CD1c-positive myeloid dendritic cell (primary cell): Measurements from ENCODE around the gene ADAMTSL2.
"Not testable (repeated sequence)": the region's sequence is repeated elsewhere in the genome, so short reads cannot be mapped to it uniquely, and the experiment has no call there.

Experiments used
- DNase-seq: peaks from one replicate; pipeline ENCODE4 v3.0.0-alpha.2; 2016; ENCODE audit errors: extremely low spot score

ADAMTSL2 gene

DNA sequence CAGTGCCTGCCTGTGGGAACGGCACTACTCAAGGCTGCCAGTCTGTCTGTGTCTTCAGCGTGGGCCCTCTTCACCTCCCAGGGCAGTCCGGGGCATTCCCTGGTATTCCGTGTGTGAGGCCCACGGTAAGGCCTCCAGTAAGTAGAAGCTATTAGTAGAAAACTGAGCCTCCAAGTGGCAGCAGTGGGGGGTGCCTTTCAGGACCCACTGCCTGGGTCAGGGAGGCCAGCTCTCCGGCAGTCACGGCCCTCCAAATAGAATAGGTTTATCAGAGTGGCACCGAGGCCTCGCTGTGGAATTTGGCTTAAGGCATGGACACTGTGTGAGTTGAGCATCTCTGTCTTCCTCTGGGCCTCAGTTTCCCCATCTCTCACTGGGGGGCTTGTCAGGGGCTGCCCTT lies 23.1 kb downstream of the ADAMTSL2 start:
- DNase-seq: no peak

DNA sequence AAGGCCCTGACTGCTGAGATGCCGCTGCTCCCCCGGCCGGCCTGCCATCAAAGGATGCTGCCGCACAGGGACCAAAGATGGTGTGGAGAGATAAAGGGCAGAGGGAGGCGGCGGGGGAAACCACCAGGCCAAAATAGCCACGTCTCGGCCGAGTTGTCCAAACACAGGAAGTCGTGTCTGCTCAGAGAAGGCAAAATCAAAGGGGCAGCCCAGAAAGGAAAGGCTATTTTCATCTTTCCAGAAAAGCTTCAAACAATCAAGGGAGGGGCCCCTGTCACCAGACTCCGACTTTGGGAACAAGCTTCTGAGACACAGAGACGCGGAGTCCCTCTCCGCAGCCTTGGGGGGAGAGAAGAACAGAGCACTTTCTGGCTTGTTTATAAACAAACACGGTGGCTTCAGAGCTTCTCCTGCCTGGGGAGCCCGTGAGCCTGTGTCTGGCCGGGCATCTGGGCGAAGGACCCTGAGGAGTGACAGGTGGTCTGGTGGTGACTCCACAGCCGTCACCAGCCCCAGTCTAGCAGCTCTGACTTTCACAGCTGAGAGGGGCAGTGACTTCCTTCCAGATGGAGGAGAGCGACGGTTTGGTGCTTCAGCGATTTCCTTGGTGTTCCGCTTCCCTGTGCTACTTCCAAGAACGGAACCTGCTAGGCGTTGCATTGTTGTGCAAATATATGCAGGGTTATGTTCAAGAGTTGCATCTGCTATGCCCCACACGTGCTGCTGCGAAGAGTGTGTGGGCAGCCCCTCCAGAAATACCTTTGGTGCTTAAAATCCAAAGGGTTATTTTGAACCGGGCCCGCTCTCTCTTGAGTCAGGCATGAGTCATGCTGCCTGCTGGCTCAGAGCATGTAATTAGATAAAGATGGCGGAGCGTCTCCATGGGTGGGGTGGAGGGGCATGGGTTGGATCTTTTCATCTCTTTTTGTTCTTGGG lies 24.0 kb downstream of the ADAMTSL2 start:
- peak; percentile 82 for DNase-seq

DNA sequence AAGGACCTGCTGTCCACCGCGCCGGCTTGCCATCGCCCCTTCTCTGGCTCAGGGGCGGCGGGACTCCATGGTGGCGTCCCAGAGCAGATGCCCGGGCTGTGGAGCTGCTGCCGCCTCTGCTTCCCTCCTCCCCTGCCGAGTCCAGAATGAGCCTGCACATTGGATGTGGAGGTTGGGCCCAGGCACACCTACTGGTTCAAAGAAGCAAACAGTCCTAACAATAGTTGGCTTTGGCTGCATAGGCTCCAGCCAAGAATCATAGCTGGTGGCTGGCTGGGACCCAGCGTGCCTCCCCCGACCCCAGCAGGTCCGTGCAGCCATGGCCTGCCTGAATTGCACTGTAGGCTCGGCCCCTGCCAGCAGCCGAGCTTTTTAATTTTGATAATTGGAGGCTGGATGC lies 25.8 kb downstream of the ADAMTSL2 start:
- no peak for DNase-seq

DNA sequence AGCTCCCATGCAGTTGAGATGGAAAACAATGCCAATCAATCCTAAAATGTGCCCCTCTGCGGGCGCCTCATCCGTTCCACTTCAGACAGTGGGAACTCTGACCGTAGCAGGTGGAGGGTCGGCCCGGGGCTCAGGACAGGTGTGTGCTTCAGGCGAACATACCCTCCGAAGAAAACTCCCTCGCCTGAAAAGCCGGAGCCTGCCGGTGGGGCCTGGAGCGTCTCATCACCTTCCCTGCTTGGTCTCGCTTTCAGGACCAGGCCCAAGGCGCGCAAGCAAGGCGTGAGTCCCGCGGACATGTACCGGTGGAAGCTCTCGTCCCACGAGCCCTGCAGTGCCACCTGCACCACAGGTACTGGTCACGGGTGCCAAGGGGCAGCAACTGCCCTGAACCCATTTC lies 26.4 kb downstream of the ADAMTSL2 start:
- no peak for DNase-seq

DNA sequence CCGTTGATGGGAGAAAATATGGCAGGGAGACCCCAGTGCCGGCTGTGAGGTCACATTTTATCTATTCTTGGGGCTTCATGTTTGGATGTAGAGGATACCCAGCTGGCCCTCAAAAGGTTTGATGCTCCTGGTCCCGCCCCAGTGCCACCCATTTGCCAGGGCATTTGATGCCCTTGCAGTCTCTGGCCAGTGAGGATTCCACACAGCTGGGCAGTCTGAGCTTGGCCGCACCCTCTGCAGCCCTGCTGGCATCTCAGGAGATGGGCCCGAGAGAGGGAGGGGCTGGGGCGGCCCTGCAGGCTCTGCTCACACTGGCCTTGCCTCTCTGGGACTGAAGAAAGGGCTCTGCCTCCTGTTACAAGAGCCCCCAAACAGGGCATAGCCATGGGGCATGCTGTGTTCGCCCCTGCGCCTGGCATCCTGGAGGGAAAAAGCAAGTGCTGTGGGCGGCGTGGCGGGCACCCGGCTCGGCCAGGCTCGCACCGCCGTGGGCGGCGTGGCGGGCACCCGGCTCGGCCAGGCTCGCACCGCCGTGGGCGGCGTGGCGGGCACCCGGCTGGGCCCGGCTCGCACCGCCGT lies 27.6 kb downstream of the ADAMTSL2 start:
- no peak for DNase-seq

DNA sequence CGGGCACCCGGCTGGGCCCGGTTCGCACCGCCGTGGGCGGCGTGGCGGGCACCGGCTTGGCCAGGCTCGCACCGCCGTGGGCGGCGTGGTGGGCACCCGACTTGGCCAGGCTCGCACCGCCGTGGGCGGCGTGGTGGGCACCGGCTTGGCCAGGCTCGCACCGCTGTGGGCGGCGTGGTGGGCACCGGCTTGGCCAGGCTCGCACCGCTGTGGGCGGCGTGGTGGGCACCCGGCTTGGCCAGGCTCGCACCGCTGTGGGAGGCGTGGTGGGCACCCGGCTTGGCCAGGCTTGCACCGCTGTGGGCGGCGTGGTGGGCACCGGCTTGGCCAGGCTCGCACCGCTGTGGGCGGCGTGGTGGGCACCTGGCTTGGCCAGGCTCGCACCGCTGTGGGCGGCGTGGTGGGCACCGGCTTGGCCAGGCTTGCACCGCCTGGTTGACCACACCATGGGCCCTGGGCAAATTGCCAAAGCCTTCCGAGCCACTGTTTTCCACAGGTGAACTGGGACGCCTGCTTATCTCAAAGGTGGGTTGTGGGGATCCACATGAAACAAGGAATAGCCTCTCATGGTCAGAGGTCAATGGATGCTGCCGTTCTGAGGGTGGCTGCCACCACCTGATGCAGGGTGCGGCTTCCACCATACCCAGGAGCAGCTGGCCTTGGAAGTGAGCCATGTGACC lies 28.2 kb downstream of the ADAMTSL2 start:
- no peak for DNase-seq

DNA sequence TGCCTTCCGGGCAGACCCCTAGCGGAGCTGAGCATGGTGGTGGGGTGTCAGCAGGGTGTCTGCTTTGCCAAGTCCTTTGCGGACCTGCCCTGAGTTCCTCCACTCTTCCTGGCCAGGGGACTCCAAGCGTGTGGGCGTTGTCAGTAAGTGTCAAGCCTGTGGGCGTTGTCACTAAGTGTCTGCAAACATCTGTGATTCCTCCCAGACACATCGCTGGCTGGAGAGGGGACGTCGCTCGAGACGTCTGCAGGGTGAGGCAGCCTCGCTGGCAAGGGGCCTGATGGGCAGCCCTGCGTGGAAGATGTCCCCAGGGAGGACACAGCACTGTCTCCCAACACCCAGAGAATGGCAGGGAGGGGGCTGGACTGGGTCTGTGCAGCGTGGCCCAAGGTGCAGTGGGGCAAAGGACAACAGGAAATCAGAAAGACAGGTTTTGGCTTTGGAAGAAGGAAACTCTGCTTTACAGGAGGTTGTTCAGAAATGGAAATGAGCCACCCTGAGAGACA lies 28.8 kb downstream of the ADAMTSL2 start:
- peak; percentile 28 for DNase-seq

DNA sequence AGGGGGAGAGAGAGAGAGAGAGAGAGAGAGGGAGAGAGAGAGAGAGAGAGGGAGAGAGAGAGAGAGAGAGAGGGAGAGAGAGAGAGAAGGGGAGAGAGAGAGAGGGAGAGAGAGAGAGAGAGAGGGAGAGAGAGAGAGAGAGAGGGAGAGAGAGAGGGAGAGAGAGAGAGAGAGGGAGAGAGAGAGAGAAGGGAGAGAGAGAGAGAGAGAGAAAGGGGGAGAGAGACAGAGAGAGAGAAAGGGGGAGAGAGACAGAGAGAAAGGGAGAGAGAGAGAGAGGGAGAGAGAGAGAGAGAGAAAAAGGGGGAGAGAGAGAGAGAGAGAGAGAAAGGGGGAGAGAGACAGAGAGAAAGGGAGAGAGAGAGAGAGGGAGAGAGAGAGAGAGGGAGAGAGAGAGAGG lies 29.3 kb downstream of the ADAMTSL2 start:
- not testable (repeated sequence) for DNase-seq

DNA sequence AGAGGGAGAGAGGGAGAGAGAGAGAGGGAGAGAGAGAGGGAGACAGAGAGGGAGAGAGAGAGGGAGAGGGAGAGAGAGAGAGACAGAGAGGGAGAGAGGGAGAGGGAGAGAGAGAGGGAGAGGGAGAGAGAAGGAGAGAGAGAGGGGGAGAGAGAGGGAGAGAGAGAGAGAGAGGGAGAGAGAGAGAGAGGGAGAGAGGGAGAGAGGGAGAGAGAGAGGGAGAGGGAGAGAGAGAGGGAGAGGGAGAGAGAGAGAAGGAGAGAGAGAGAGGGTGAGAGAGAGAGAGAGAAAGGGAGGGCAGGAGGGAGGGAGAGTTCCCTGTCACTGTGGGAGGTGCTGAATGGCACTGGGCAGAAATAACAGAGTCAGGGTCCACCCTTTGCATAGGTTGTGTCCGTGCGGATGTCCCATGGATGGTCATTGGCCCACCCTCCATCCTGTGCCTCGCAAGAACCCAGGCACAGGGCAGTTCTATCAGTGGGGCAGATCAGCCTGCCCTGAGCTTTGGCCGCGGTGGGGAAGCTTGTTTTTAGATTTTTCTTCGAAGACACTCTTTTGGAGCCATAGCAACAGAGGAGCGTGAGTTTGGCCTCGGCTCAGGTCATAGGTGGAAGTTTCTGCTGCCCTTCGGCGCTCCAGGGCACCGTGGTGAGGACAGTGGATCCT lies 30.1 kb downstream of the ADAMTSL2 start:
- DNase-seq: no peak

DNA sequence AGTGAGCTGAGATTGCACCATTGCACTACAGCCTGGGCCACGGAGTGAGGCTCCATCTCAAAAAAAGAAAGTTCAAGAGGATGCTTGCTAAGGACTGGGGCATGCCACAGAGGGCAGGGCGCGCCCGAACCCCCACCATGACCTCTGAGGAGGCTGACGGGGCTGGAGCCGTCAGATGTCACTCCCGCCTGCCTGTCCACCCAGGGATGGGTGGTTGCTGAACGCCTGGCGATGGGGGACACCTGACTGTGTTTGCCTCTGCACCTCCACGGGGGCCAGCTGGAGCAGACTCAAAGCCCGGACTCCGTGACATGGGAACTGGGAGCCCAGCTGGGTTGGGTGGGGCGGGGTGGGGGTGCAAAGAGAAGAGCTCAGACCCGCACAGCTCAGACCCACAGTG lies 31.9 kb downstream of the ADAMTSL2 start:
- no peak for DNase-seq

DNA sequence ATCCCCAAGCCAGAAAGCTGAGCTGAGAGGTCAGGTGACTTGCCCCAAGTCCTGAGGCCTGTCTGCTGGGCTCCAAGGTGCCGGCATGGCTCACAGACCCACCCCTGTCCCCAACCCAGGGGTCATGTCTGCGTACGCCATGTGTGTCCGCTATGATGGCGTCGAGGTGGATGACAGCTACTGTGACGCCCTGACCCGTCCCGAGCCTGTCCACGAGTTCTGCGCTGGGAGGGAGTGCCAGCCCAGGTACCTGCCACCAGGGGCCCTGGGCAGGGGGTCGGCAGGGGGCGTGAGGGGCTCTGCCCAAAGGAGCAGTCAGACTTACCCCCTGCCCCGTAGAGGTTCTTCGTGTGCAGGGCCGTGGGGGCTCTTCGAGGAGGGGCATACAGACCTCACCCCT lies 32.3 kb downstream of the ADAMTSL2 start:
- no peak for DNase-seq

DNA sequence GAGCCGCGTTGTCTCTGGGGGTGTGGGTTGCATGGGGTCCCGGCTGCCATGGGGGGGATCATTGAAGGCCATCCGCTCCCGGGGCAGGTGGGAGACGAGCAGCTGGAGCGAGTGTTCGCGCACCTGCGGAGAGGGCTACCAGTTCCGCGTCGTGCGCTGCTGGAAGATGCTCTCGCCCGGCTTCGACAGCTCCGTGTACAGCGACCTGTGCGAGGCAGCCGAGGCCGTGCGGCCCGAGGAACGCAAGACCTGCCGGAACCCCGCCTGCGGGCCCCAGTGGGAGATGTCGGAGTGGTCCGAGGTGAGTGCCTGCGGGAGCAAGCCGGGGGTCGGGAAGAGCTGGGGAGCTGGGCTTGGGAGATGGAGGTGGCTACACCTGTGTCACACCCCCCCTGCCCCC lies 33.7 kb downstream of the ADAMTSL2 start:
- no peak for DNase-seq

DNA sequence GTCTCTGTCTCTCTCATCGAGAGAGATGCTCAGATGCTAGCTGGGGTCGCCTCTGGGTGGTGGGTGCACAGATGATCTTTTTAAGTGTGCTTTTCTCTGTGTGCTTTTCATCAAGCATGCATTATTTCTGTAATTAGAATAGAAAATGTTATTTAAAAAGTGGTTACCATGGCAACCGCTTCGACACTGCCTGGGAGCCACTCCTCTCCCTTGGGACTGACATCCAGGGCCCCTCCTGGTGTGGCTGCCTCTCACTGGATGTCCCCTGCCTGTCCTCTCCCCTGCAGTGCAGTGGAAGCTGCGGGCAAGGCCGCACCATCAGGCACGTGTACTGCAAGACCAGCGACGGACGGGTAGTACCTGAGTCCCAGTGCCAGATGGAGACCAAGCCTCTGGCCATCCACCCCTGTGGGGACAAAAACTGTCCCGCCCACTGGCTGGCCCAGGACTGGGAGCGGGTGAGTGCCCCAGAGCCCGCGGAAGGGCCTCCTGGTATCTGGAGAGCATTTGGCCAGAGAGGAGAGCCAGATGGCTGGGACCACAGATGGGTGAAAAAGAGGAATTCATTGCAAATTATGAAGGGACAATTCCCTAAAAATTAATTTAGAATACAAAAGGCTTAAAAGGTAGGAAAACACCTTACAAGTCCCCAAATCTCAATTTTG lies 34.7 kb downstream of the ADAMTSL2 start:
- no peak for DNase-seq

DNA sequence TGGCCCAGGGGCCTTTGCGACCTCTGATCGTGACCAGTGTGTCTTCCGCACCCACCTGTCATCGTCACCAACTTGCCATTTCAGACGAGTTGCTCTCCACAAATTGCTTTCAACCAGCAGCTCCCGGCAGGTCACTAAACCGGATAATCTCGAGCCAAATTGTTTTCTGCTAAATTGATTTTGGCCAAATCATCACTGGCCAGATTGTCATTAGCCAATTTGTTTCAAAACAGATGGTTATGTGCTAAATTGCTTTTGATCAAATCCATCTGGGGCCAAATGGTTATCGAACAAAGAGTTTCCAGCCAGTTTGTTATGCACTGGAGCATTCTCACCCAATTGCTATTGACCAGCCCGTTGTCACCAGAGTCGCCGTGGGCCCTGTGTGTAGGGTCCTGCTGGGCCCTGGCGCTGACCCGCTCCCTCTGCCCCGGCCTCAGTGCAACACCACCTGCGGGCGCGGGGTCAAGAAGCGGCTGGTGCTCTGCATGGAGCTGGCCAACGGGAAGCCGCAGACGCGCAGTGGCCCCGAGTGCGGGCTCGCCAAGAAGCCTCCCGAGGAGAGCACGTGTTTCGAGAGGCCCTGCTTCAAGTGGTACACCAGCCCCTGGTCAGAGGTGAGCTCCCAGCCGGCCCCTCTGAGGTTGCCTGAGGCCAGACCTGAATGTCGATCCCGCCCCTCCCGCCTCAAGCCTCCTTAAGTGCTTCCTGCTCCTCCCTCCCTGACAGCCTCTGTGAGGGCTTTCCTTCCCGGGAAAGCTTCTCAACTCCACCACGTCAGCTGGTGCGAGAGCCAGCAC lies 35.6 kb downstream of the ADAMTSL2 start:
- DNase-seq: no peak

DNA sequence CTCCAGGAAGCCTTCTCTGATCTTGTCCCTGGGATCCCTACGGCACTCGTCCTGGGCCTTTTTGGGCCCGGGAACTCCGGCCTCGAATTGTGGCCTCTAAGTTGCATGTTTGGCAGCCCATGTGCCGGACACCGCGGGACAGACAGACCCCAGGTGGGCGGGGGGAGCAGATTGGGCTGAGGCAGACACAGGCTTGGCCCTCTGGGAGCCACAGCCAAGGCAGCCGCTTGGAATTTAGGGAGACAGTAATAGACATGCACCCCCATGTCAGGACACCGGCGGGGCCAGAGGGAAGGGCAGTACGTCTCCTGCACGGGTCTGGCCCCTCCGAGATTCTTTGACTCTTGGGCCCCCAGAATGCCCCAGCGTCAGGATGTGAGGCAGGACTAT lies 36.2 kb downstream of the ADAMTSL2 start:
- DNase-seq: no peak

DNA sequence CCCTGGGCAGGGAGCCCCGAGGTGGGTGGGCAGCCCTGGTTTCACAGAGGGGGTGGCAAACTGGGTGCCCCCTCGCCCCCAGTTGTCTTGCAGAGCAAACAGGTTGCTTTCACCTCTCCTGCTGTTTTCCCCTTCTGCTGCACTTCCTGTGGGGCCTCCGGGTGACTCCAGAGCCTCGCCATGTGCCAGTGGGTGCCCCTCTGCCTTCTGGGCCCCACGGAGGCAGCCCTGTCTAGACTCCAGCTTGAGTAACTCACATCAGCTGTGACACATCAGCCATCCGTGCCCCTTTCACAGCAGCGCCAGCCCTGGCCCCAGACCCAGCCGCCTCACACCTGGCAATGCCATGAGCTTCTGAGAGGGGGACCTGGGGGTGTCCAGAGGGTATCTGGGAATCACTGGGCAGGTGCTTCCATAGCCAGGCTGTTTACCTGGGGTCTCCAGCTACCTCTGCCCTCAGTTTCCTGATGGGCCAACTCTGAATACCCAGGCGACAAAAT lies 36.9 kb downstream of the ADAMTSL2 start:
- no peak for DNase-seq

DNA sequence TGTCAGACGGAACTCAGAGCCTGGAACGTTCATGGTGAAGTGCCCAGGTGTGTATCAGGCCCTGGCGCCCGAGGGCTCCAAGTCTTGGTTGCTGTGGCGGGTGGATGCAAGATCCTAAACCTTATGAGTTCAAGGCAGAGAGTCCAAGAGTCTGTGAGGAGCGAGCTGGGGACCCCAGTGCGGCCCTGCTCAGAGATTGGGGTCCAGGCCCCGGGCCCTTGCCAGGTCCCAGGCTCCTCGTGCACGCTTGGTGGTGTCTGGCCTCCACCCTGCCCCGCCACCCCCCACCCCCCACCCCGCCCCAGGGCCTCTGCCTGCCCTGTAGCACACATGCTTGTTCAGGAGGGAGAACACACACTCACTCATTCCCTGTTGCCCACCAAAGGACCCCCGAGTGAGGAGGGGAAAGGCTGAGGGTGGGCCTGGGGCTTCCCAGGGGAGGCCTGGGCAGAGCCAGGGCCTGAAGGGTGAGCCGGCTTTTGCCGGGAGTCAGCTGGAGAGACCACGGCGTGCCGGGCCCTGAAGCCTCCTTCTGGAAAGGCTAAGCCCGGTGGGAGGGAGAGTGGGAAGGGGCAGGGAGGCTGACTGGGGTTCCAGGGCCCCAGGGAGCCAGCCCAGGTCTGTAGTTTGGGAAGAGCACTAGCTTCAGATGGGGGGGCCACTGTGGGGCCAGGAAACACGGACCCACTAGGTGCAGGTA lies 37.5 kb downstream of the ADAMTSL2 start:
- no peak for DNase-seq

DNA sequence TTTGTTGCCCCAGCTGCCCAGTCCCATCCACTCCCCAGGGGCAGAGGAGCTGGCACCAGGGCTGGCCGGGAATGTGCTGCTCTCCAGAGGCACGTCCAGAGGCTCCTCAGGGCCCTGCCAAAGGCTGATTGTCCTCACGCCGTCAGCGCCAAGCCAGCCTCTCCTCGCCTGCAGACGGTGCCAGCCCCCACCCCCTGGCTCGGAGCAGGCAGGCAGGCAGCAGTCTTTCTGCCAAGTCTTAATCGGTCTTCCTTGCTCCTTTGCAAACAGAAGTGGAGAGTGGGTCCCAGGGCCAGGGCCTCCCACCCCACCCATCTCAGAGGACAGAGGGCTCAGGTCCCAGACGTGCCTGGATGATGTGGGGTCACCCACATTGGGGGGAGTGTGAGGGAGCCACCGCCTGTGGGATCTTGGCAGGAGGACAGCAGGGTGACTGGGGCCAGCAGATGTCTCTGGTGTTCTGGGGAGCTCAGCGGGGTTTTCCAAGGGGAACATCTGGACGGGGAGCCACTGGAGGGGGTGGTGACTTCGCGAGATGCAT lies 38.4 kb downstream of the ADAMTSL2 start:
- DNase-seq: no peak

DNA sequence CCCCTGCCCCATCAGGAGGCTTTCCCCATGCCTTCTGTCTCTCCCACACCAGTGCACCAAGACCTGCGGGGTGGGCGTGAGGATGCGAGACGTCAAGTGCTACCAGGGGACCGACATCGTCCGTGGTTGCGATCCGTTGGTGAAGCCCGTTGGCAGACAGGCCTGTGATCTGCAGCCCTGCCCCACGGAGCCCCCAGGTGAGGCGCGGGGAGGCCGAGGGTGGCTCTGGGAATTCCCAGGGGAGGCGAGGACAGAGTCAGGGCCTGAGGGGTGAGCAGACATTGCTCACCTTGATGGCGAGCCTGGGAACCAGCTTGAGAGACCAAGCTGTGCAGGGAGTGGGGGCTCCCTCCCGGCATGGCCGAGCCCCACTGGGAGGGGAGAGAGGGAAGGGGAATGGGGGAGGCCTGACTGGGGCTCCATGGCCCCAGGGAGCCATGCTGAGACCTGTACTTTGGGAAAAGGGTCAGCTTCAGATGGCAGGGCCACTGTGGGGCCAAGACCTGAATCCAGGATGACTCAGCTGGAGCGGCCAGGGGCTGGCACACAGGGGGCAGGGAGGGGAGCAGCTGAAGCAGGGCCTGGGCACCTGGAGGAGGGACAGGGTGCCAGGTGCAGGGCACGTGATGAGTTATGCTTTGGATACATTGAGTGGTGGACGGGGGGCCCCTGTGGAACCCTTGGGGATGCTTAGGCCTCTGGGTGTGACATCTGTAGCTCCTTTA lies 39.4 kb downstream of the ADAMTSL2 start:
- no peak for DNase-seq
